ENCODE measurements around the gene CYTIP.

Gene CYTIP

DNA sequence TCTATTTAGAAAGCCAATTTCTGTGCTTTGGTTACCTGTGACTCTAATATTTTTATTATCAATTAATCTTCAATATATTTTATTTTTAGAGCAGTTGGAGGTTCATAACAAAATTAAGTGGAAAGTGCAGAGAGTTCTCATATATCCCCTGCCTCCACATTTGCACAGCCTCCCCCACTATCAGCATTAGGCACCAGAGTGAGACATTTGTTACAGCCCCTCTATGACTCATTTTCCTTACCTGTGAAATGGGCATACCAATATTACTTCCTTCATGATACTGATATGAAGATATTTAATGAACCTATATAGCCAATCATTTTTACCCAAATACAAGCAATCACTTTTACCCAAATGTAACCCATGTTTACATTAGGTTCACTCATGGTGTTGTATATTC, 34.0 kb upstream of the CYTIP start:
- Histone ChIP-seq H3K4me3 (ENCODE audit: low read depth in 1 of 2, low read length in 2 of 2) (no peak overlapping the region), H3K4me1 (ENCODE audit: control insufficient read depth in 1 of 2, insufficient read depth in 2 of 2, low read length in 2 of 2) (peaks cover 11 to 13% of the 10 kb centered on the region in 2 donors), H3K27me3 (ENCODE audit: control insufficient read depth in 1 of 2, insufficient read depth in 2 of 2, low read length in 2 of 2) (no peaks in the 10 kb centered on the region), H3K36me3 (ENCODE audit: control insufficient read depth in 1 of 2, insufficient read depth in 2 of 2, low read length in 2 of 2) (no peaks in the 10 kb centered on the region), H3K9me3 (ENCODE audit: control insufficient read depth in 1 of 2, low read length in 2 of 2) (no peaks in the 10 kb centered on the region), H3K27ac (ENCODE audit: low read depth, low read length) (no peak overlapping the region), H3K9ac (ENCODE audit: low read depth in 1 of 2, low read length in 2 of 2) (no peak overlapping the region)

DNA sequence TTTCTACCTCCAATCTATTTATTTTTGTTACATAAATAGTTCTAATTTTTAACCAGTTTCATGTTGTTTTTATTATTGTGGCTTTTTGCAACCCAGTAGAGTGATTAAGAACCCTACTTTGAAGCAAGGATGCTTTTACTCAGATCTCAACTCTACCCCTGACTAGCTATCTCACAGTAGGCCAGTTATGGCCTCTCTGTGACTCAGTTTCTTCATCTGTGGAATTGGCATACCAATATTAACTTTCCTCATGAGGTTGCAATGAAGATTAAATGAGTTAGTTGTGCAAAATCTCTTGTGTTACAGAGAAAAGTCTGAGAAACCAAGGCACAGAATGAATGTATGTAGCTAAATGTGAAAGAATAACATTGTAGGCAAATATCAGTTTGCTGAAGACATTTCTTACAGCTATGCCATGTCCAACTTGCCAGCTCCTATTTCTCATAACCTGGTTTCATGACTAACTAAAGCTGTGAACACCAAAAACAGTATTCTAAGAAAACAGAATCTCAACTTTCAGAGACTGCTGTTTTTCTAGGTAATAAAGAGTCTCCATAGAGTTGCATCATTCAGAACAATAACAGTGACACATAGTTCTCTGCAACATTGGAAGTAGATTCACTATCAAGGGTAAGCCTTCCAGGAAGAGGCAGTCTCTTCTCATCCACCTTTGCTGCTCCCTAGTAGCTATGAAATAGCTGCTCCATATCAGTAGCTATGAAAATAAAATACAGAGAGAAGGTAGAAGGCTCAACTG, 33.2 kb upstream of the CYTIP start:
- Histone ChIP-seq H3K27ac (ENCODE audit: low read depth, low read length) (no peak overlapping the region), H3K4me1 (ENCODE audit: control insufficient read depth in 1 of 2, insufficient read depth in 2 of 2, low read length in 2 of 2) (peaks cover 11 to 13% of the 10 kb centered on the region in 2 donors), H3K9ac (ENCODE audit: low read depth in 1 of 2, low read length in 2 of 2) (no peak overlapping the region), H3K4me3 (ENCODE audit: low read depth in 1 of 2, low read length in 2 of 2) (no peak overlapping the region), H3K27me3 (ENCODE audit: control insufficient read depth in 1 of 2, insufficient read depth in 2 of 2, low read length in 2 of 2) (no peaks in the 10 kb centered on the region), H3K36me3 (ENCODE audit: control insufficient read depth in 1 of 2, insufficient read depth in 2 of 2, low read length in 2 of 2) (no peaks in the 10 kb centered on the region), H3K9me3 (ENCODE audit: control insufficient read depth in 1 of 2, low read length in 2 of 2) (no peaks in the 10 kb centered on the region)

DNA sequence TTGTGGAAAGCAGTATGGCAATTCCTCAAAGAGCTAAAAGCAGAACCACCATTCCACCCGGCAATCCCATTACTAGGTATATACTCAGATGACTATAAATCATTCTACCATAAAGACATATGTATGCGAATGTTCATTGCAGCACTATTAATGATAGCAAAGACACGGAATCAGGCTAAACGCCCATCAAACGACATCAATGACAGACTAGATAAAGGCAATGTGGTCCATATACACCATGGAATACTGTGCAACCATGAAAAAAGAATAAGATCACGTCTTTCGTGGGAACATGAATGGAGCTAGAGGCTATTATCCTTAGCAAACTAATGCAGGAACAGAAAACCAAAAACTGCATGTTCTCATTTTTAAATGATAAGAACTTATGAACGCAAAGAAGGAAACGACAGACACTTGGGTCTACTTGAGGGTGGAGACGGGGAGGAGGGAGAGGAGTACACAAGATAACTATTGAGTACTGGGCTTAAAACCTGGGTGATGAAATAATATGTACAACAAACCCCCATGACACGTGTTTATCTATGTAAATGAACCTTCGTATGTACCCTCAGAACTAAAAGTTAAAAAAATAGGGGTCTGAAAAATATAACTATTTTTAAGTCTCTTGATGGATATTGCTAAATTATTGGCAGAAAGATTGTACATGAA, 32.0 kb upstream of the CYTIP start:
- Histone ChIP-seq H3K9me3 (ENCODE audit: control insufficient read depth in 1 of 2, low read length in 2 of 2) (no peaks in the 10 kb centered on the region), H3K36me3 (ENCODE audit: control insufficient read depth in 1 of 2, insufficient read depth in 2 of 2, low read length in 2 of 2) (no peaks in the 10 kb centered on the region), H3K27me3 (ENCODE audit: control insufficient read depth in 1 of 2, insufficient read depth in 2 of 2, low read length in 2 of 2) (no peaks in the 10 kb centered on the region), H3K4me3 (ENCODE audit: low read depth in 1 of 2, low read length in 2 of 2) (no peak overlapping the region), H3K27ac (ENCODE audit: low read depth, low read length) (no peak overlapping the region), H3K4me1 (ENCODE audit: control insufficient read depth in 1 of 2, insufficient read depth in 2 of 2, low read length in 2 of 2) (peaks cover 11 to 13% of the 10 kb centered on the region in 2 donors), H3K9ac (ENCODE audit: low read depth in 1 of 2, low read length in 2 of 2) (no peak overlapping the region)

DNA sequence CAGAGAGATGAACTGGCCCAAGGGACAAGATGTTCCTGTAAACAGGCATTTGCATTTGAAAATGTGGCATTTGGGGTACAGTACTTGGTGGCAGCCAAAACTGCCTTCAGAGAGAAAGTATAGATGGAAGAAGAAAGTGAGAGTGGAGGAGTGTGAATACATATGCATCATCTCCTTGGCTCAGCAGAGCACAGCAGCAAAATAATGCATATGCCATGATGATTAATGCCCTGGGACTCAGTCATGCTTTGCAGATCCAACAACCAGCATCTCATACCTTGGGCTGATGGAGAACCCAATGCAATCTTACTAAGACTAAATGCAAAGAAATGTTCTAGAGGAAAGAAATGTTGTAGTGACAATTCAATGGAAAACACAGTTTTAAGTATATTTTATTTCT, 29.7 kb upstream of the CYTIP start:
- Histone ChIP-seq H3K27ac (ENCODE audit: low read depth, low read length) (no peak overlapping the region), H3K9me3 (ENCODE audit: control insufficient read depth in 1 of 2, low read length in 2 of 2) (no peaks in the 10 kb centered on the region), H3K36me3 (ENCODE audit: control insufficient read depth in 1 of 2, insufficient read depth in 2 of 2, low read length in 2 of 2) (no peaks in the 10 kb centered on the region), H3K9ac (ENCODE audit: low read depth in 1 of 2, low read length in 2 of 2) (no peak overlapping the region), H3K27me3 (ENCODE audit: control insufficient read depth in 1 of 2, insufficient read depth in 2 of 2, low read length in 2 of 2) (no peaks in the 10 kb centered on the region), H3K4me1 (ENCODE audit: control insufficient read depth in 1 of 2, insufficient read depth in 2 of 2, low read length in 2 of 2) (peaks cover 0 to 4% of the 10 kb centered on the region in 2 donors), H3K4me3 (ENCODE audit: low read depth in 1 of 2, low read length in 2 of 2) (no peak overlapping the region)

DNA sequence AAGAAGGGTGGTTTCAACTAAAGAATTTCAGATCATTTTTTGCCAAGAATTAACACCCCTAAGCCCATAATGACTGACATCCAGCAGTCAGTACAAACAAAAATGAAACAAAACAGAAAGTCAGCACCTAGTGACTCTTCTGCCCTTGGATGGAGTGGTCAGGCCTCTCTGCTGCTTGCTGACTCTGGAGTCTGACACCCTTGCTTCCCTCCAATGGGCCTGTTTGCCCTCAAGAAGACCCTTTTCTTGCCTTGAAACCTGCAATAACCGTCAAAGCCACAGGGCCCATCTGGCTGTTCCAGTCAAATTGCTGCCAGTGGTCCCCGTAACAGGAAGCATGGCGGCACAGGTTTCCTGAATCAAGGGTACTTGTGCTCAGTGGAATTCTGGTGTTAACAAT, 27.2 kb upstream of the CYTIP start:
- Histone ChIP-seq H3K27me3 (ENCODE audit: control insufficient read depth in 1 of 2, insufficient read depth in 2 of 2, low read length in 2 of 2) (no peaks in the 10 kb centered on the region), H3K27ac (ENCODE audit: low read depth, low read length) (no peak overlapping the region), H3K4me3 (ENCODE audit: low read depth in 1 of 2, low read length in 2 of 2) (no peak overlapping the region), H3K9ac (ENCODE audit: low read depth in 1 of 2, low read length in 2 of 2) (no peak overlapping the region), H3K36me3 (ENCODE audit: control insufficient read depth in 1 of 2, insufficient read depth in 2 of 2, low read length in 2 of 2) (peaks cover 0 to 4% of the 10 kb centered on the region in 2 donors), H3K4me1 (ENCODE audit: control insufficient read depth in 1 of 2, insufficient read depth in 2 of 2, low read length in 2 of 2) (peaks cover 0 to 4% of the 10 kb centered on the region in 2 donors), H3K9me3 (ENCODE audit: control insufficient read depth in 1 of 2, low read length in 2 of 2) (no peaks in the 10 kb centered on the region)

DNA sequence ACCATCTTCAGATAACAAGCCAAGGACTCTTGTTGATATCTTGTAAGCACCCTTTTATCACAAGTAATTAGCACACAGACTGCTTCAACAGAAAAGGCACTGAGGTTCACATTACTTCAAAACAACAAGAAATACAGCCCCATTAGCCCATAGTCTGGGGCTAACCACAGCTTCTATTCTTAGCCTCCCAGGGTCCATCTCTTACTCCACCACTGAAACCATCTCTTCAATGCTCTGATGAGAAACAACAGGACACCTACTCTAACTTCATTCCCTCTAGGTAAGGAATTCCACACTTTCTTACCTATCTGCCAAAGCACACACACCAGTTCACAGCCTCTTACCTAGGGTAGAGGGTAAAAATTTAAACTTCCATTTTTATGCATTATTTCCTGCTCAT, 26.4 kb upstream of the CYTIP start:
- Histone ChIP-seq H3K4me3 (ENCODE audit: low read depth in 1 of 2, low read length in 2 of 2) (no peak overlapping the region), H3K4me1 (ENCODE audit: control insufficient read depth in 1 of 2, insufficient read depth in 2 of 2, low read length in 2 of 2) (peaks cover 0 to 4% of the 10 kb centered on the region in 2 donors), H3K27ac (ENCODE audit: low read depth, low read length) (peak overlapping the region; percentile 26), H3K9ac (ENCODE audit: low read depth in 1 of 2, low read length in 2 of 2) (peak overlapping the region in 1 of 2 donors; percentile 26), H3K36me3 (ENCODE audit: control insufficient read depth in 1 of 2, insufficient read depth in 2 of 2, low read length in 2 of 2) (peaks cover 0 to 4% of the 10 kb centered on the region in 2 donors), H3K27me3 (ENCODE audit: control insufficient read depth in 1 of 2, insufficient read depth in 2 of 2, low read length in 2 of 2) (no peaks in the 10 kb centered on the region), H3K9me3 (ENCODE audit: control insufficient read depth in 1 of 2, low read length in 2 of 2) (no peaks in the 10 kb centered on the region)

DNA sequence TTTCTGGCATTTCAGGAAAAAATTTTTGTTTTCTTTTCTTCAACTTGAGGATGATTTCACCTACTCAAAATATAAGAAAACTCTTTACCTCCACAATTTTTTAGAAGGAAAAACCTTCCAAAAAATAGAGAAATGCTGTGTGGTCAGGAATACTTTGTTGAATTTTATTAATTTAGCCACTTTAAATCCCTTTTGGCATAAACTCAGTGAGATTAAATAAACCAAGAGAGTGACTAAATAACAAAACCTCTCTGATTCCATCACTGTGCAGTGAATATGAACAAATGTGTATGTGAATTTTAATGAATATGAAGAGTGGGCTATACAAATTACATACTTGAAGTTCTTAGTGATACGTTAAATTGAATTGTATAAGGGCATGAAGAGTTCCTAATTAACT, 25.8 kb upstream of the CYTIP start:
- Histone ChIP-seq H3K27ac (ENCODE audit: low read depth, low read length) (peak overlapping the region; percentile 26), H3K9me3 (ENCODE audit: control insufficient read depth in 1 of 2, low read length in 2 of 2) (no peaks in the 10 kb centered on the region), H3K4me1 (ENCODE audit: control insufficient read depth in 1 of 2, insufficient read depth in 2 of 2, low read length in 2 of 2) (peaks cover 0 to 4% of the 10 kb centered on the region in 2 donors)

DNA sequence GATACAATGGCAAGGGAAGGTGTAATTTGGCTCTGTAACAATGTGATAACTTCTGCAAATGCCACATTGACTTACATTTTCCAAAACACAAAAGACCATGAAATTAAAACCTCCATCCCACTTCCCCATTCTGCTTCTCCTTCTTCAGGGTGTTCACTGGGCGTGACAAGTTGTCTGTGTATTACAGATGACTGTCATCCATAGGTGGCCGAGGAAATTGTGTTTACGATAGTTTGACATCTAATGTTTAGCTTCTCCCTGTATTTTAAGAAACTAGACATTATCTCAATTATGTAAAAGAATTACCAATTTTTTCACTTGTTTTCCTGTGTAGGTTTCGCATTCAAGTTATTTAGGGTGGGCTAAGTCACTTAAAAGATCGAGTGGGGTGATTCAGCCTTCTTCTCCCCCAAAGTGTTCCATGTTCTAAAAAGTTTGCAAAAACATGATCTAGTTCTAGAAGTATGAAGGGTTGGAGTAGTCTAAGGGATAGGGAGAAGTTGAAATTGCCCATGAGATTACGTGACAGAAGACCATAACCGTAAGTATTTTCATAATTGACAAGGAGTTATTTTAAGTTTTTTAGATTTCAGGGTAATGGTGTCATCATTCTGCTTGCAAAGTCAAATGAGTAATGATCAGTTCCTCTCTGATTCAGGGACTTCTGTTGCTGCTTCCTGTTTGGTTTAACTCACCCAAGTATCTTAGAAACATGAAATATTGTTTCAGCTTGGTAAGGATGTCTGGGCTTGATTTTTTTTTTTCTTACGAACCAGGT, 25.2 kb upstream of the CYTIP start:
- peak overlapping the region in 1 of 2 donors; percentile 41 for H3K9ac ChIP-seq (ENCODE audit: low read depth in 1 of 2, low read length in 2 of 2)
- no peaks in the 10 kb centered on the region for H3K27me3 ChIP-seq (ENCODE audit: control insufficient read depth in 1 of 2, insufficient read depth in 2 of 2, low read length in 2 of 2)
- peak overlapping the region; percentile 76 for H3K27ac ChIP-seq (ENCODE audit: low read depth, low read length)
- peak overlapping the region in 1 of 2 donors; percentile 40 for H3K4me3 ChIP-seq (ENCODE audit: low read depth in 1 of 2, low read length in 2 of 2)
- H3K4me1 ChIP-seq (ENCODE audit: control insufficient read depth in 1 of 2, insufficient read depth in 2 of 2, low read length in 2 of 2), result peaks cover 0 to 4% of the 10 kb centered on the region in 2 donors
- no peaks in the 10 kb centered on the region for H3K9me3 ChIP-seq (ENCODE audit: control insufficient read depth in 1 of 2, low read length in 2 of 2)
- H3K36me3 ChIP-seq (ENCODE audit: control insufficient read depth in 1 of 2, insufficient read depth in 2 of 2, low read length in 2 of 2), result peaks cover 0 to 4% of the 10 kb centered on the region in 2 donors

More for the DNA sequence above, 25.8 kb upstream of the CYTIP start:
- Histone ChIP-seq H3K36me3 (ENCODE audit: control insufficient read depth in 1 of 2, insufficient read depth in 2 of 2, low read length in 2 of 2) (peaks cover 0 to 4% of the 10 kb centered on the region in 2 donors), H3K9ac (ENCODE audit: low read depth in 1 of 2, low read length in 2 of 2) (peak overlapping the region in 1 of 2 donors; percentile 26), H3K4me3 (ENCODE audit: low read depth in 1 of 2, low read length in 2 of 2) (no peak overlapping the region), H3K27me3 (ENCODE audit: control insufficient read depth in 1 of 2, insufficient read depth in 2 of 2, low read length in 2 of 2) (no peaks in the 10 kb centered on the region)

DNA sequence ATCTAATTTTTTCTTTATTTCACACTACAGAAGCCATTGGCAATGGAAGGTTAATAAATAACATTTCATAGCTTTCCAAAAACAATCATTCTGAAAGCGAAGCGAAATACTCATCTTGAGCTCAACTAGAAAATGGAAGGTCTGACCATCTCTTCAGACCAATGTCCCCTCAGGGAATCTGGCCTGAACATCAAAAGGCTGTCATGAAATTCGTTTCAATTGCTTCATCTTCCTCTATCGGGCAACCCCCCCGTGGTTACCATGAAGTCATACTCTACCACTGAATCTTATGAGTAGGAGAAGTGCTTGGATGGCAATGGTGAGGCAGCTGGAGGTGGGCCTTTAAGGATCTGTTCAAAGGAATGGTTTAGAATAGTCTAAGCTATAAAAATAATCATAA, 22.9 kb upstream of the CYTIP start:
- Histone ChIP-seq H3K9me3 (ENCODE audit: control insufficient read depth in 1 of 2, low read length in 2 of 2) (no peaks in the 10 kb centered on the region), H3K27me3 (ENCODE audit: control insufficient read depth in 1 of 2, insufficient read depth in 2 of 2, low read length in 2 of 2) (no peaks in the 10 kb centered on the region), H3K4me1 (ENCODE audit: control insufficient read depth in 1 of 2, insufficient read depth in 2 of 2, low read length in 2 of 2) (peaks cover 0 to 8% of the 10 kb centered on the region in 2 donors), H3K36me3 (ENCODE audit: control insufficient read depth in 1 of 2, insufficient read depth in 2 of 2, low read length in 2 of 2) (peaks cover 0 to 6% of the 10 kb centered on the region in 2 donors), H3K27ac (ENCODE audit: low read depth, low read length) (no peak overlapping the region), H3K4me3 (ENCODE audit: low read depth in 1 of 2, low read length in 2 of 2) (no peak overlapping the region), H3K9ac (ENCODE audit: low read depth in 1 of 2, low read length in 2 of 2) (no peak overlapping the region)

DNA sequence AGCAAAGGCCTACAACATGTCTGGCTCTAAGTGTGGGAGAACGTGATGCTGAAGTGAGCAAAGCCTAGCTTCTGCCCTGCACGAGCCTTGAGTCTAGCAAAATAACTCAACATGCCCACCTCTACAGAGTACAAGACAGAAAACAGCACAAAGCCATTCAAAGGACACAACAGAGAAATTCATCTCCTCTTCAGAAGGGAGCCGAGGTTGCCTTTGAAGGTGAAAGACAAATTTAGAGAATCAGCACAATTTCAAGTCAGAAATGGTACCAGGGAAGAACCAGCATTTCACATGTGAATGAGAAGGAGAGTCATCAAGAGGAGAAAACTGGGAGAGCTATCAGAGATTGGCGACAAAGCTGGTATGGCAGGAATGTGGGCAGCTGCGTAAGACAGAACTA, 21.7 kb upstream of the CYTIP start:
- Histone ChIP-seq H3K9ac (ENCODE audit: low read depth in 1 of 2, low read length in 2 of 2) (no peak overlapping the region), H3K27ac (ENCODE audit: low read depth, low read length) (no peak overlapping the region), H3K4me3 (ENCODE audit: low read depth in 1 of 2, low read length in 2 of 2) (no peak overlapping the region), H3K9me3 (ENCODE audit: control insufficient read depth in 1 of 2, low read length in 2 of 2) (no peaks in the 10 kb centered on the region), H3K4me1 (ENCODE audit: control insufficient read depth in 1 of 2, insufficient read depth in 2 of 2, low read length in 2 of 2) (peaks cover 0 to 15% of the 10 kb centered on the region in 2 donors), H3K36me3 (ENCODE audit: control insufficient read depth in 1 of 2, insufficient read depth in 2 of 2, low read length in 2 of 2) (peaks cover 0 to 6% of the 10 kb centered on the region in 2 donors), H3K27me3 (ENCODE audit: control insufficient read depth in 1 of 2, insufficient read depth in 2 of 2, low read length in 2 of 2) (no peaks in the 10 kb centered on the region)
